Measurements from ENCODE around the gene KLK15.

The KLK15 gene

GRCh38 chr19:50779504-50780457 lies 53.6 kb downstream of the KLK15 start:
- TF ChIP-seq ZNF8 (CRISPR knock-in tag; IDR thresholded peaks at IDR 0.05) (no peak), ESRRG (CRISPR knock-in tag; IDR thresholded peaks at IDR 0.05) (no peak), ZC3H10 (CRISPR knock-in tag; IDR thresholded peaks at IDR 0.05) (no peak), ZFP30 (CRISPR knock-in tag; IDR thresholded peaks at IDR 0.05) (no peak), TCF4 (CRISPR knock-in tag; IDR thresholded peaks at IDR 0.05; ENCODE audit: borderline replicate concordance) (no peak), TSHZ2 (CRISPR knock-in tag; IDR thresholded peaks at IDR 0.05) (no peak), POU6F1 (CRISPR knock-in tag; IDR thresholded peaks at IDR 0.05; ENCODE audit: borderline replicate concordance, low read depth) (no peak), SNAI2 (CRISPR knock-in tag; IDR thresholded peaks at IDR 0.05) (no peak), CREB5 (CRISPR knock-in tag; IDR thresholded peaks at IDR 0.05; ENCODE audit: low read depth) (no peak), OSR1 (CRISPR knock-in tag; IDR thresholded peaks at IDR 0.05) (no peak), GLIS3 (CRISPR knock-in tag; IDR thresholded peaks at IDR 0.05) (no peak), ZNF70 (CRISPR knock-in tag; IDR thresholded peaks at IDR 0.05) (no peak), BACH2 (CRISPR knock-in tag; IDR thresholded peaks at IDR 0.05; ENCODE audit: borderline replicate concordance) (no peak), RARB (CRISPR knock-in tag; IDR thresholded peaks at IDR 0.05) (no peak), ZFP3 (CRISPR knock-in tag; IDR thresholded peaks at IDR 0.05) (no peak), ISL1 (CRISPR knock-in tag; IDR thresholded peaks at IDR 0.05) (no peak)
- TF ChIP-seq, protein P1, sequence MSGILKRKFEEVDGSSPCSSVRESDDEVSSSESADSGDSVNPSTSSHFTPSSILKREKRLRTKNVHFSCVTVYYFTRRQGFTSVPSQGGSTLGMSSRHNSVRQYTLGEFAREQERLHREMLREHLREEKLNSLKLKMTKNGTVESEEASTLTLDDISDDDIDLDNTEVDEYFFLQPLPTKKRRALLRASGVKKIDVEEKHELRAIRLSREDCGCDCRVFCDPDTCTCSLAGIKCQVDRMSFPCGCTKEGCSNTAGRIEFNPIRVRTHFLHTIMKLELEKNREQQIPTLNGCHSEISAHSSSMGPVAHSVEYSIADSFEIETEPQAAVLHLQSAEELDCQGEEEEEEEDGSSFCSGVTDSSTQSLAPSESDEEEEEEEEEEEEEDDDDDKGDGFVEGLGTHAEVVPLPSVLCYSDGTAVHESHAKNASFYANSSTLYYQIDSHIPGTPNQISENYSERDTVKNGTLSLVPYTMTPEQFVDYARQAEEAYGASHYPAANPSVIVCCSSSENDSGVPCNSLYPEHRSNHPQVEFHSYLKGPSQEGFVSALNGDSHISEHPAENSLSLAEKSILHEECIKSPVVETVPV (CRISPR knock-in tag; IDR thresholded peaks at IDR 0.05), result no peak
- ATAC-seq, result no peak

- ATAC-seq, result no peak
- no peak for TF ChIP-seq ESRRG (CRISPR knock-in tag; IDR thresholded peaks at IDR 0.05)
- no peak for TF ChIP-seq TSHZ2 (CRISPR knock-in tag; IDR thresholded peaks at IDR 0.05)
- TF ChIP-seq, protein P1 (CRISPR knock-in tag; IDR thresholded peaks at IDR 0.05), result no peak
- no peak for TF ChIP-seq TOX (CRISPR knock-in tag; IDR thresholded peaks at IDR 0.05; ENCODE audit: borderline replicate concordance)
- no peak for TF ChIP-seq TCF4 (CRISPR knock-in tag; IDR thresholded peaks at IDR 0.05; ENCODE audit: borderline replicate concordance)
- TF ChIP-seq ZFP3 (CRISPR knock-in tag; IDR thresholded peaks at IDR 0.05), result no peak
- no peak for TF ChIP-seq ARNTL (CRISPR knock-in tag; IDR thresholded peaks at IDR 0.05; ENCODE audit: borderline replicate concordance, low read depth)
- TF ChIP-seq, protein P2, sequence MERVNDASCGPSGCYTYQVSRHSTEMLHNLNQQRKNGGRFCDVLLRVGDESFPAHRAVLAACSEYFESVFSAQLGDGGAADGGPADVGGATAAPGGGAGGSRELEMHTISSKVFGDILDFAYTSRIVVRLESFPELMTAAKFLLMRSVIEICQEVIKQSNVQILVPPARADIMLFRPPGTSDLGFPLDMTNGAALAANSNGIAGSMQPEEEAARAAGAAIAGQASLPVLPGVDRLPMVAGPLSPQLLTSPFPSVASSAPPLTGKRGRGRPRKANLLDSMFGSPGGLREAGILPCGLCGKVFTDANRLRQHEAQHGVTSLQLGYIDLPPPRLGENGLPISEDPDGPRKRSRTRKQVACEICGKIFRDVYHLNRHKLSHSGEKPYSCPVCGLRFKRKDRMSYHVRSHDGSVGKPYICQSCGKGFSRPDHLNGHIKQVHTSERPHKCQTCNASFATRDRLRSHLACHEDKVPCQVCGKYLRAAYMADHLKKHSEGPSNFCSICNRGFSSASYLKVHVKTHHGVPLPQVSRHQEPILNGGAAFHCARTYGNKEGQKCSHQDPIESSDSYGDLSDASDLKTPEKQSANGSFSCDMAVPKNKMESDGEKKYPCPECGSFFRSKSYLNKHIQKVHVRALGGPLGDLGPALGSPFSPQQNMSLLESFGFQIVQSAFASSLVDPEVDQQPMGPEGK (CRISPR knock-in tag; IDR thresholded peaks at IDR 0.05; ENCODE audit: borderline replicate concordance), result no peak
These were observed 54.4 kb downstream of the KLK15 start for GRCh38 chr19:50778906-50779430.
